B cell (primary cell): ENCODE data around the gene PLA2R1. TPM values are rescaled to one million over a fixed set of nuclear protein-coding genes. Genes with fewer than 3 reads are reported as not detected.

ENCODE experiments used
- polyA plus RNA-seq: library from polyadenylated mRNA; depleted of rRNA; stranded (reverse); fragments of >200 nt; gene quantifications from 2 replicates; pipeline ENCODE4 v1.2.3, GENCODE V29; 2012
- total RNA-seq, 2 donors: library from RNA; stranded (reverse); fragments of 120-200 nt in 1 of 2; gene quantifications; 1 replicate in 1 of 2; 2 replicates in 1 of 2; pipeline versions ENCODE4 v1.2.3 to v1.2.4, GENCODE V29; 2013 to 2022

Gene PLA2R1
- total and polyA plus RNA-seq, 2 donors (not counting 1 experiment from before 2014, with no cell fraction given), result not detected

Other genes starting within 250 kb of the PLA2R1 start
- gene LY75, start 157.9 kb downstream of the PLA2R1 start, total RNA-seq, result 71.7 and 77.3 TPM in 2 replicates
- gene LY75, start 157.9 kb downstream of the PLA2R1 start, polyA plus RNA-seq, result 8.8 and 11.3 TPM in 2 replicates
- not detected in 2 replicates for gene ITGB6, start 137.7 kb upstream of the PLA2R1 start, total RNA-seq
- not detected in 2 replicates for gene ITGB6, start 137.7 kb upstream of the PLA2R1 start, polyA plus RNA-seq